ENCODE data around the gene RYR2.
A peak's percentile ranks its signal among the peaks of the same experiment; 100 is the strongest.

The RYR2 gene

GRCh38 chr1:237012788-237013383 lies 29.1 kb upstream of the RYR2 start:
- peak; percentile 15 to 60 for DNase-seq (ENCODE audit: low read depth in 2 of 2)
- H3K4me3 ChIP-seq (replicated peaks in 1 of 2; ENCODE audit: low read depth in 2 of 2, low read length in 2 of 2) = no peak overlapping the region
- no peak for TF ChIP-seq CTCF (IDR thresholded peaks at IDR 0.05; ENCODE audit: low read depth, low read length)

- no peak for DNase-seq (ENCODE audit: low read depth in 2 of 2)
- no peak overlapping the region for H3K4me3 ChIP-seq (replicated peaks in 1 of 2; ENCODE audit: low read depth in 2 of 2, low read length in 2 of 2)
- TF ChIP-seq CTCF (IDR thresholded peaks at IDR 0.05; ENCODE audit: low read depth, low read length) = no peak
These were observed 28.4 kb upstream of the RYR2 start for GRCh38 chr1:237013608-237014007.

GRCh38 chr1:237016626-237017025 lies 25.4 kb upstream of the RYR2 start:
- no peak for TF ChIP-seq CTCF (IDR thresholded peaks at IDR 0.05; ENCODE audit: low read depth, low read length)

GRCh38 chr1:237018896-237019295 lies 23.1 kb upstream of the RYR2 start:
- DNase-seq (ENCODE audit: low read depth in 2 of 2) = no peak
- no peak overlapping the region for H3K4me3 ChIP-seq (replicated peaks in 1 of 2; ENCODE audit: low read depth in 2 of 2, low read length in 2 of 2)
- TF ChIP-seq CTCF (IDR thresholded peaks at IDR 0.05; ENCODE audit: low read depth, low read length) = no peak

More at GRCh38 chr1:237016626-237017025, 25.4 kb upstream of the RYR2 start:
- H3K4me3 ChIP-seq (replicated peaks in 1 of 2; ENCODE audit: low read depth in 2 of 2, low read length in 2 of 2) = no peak overlapping the region
- no peak for DNase-seq (ENCODE audit: low read depth in 2 of 2)

- no peak overlapping the region for H3K4me3 ChIP-seq (replicated peaks in 1 of 2; ENCODE audit: low read depth in 2 of 2, low read length in 2 of 2)
- TF ChIP-seq CTCF (IDR thresholded peaks at IDR 0.05; ENCODE audit: low read depth, low read length) = no peak
- DNase-seq (ENCODE audit: low read depth in 2 of 2) = no peak
These were observed 16.5 kb upstream of the RYR2 start for GRCh38 chr1:237025358-237026074.

- no peak for DNase-seq (ENCODE audit: low read depth in 2 of 2)
- no peak overlapping the region for H3K4me3 ChIP-seq (replicated peaks in 1 of 2; ENCODE audit: low read depth in 2 of 2, low read length in 2 of 2)
- no peak for TF ChIP-seq CTCF (IDR thresholded peaks at IDR 0.05; ENCODE audit: low read depth, low read length)
These were observed 12.7 kb upstream of the RYR2 start for GRCh38 chr1:237029240-237029639.

Measured in cardiac fibroblast (primary cell).